ENCODE measurements around the gene CENPM. TPM values are rescaled to one million over a fixed set of nuclear protein-coding genes. Genes with fewer than 3 reads are reported as not detected.

Gene CENPM
- total RNA-seq, 2 donors from 2014 or later = 28.5 to 43.1 TPM

GRCh38 chr22:41975299-41976069, 28.5 kb upstream of the CENPM start:
- H3K36me3 ChIP-seq (ENCODE audit: control insufficient read depth, insufficient read depth, low read length) = no peaks in the 10 kb centered on the region
- no peaks in the 10 kb centered on the region for H3K36me3 Mint-ChIP-seq (ENCODE audit: low read depth)
- peaks cover 6% of the 10 kb centered on the region for H3K4me1 Mint-ChIP-seq
- no peaks in the 10 kb centered on the region for H3K4me1 ChIP-seq (ENCODE audit: control insufficient read depth, insufficient read depth, low read length)
- TF ChIP-seq CTCF (conservative IDR thresholded peaks at IDR 0.05) = no peak
- no peak for DNase-seq
- no peak overlapping the region for H3K27ac Mint-ChIP-seq
- no peaks in the 10 kb centered on the region for H3K9me3 Mint-ChIP-seq
- H3K27me3 Mint-ChIP-seq (ENCODE audit: insufficient read depth) = peaks cover 74% of the 10 kb centered on the region
- H3K4me3 ChIP-seq (ENCODE audit: low read length) = no peak overlapping the region
- no peak overlapping the region for H3K27ac ChIP-seq (ENCODE audit: low read depth, low read length)
- peak overlapping the region; percentile 60 for H3K4me3 Mint-ChIP-seq
- WGBS, 2 experiments (ENCODE audit: insufficient coverage in 1 of 2, insufficient read length in 1 of 2) = 71 to 83% methylated on average over 10 to 12 of the region's 12 CpGs
- H3K9ac ChIP-seq (ENCODE audit: extremely low read depth, low read length, poor library complexity, severe bottlenecking) = no peak overlapping the region
- no peaks in the 10 kb centered on the region for H3K9me3 ChIP-seq (ENCODE audit: control insufficient read depth, low read length)
- peaks cover 53% of the 10 kb centered on the region for H3K27me3 ChIP-seq (ENCODE audit: control insufficient read depth, insufficient read depth, low read length, poor library complexity, severe bottlenecking)

- Mint-ChIP-seq H3K4me1 (peaks cover 6% of the 10 kb centered on the region), H3K4me3 (no peak overlapping the region), H3K27me3 (ENCODE audit: insufficient read depth) (peaks cover 74% of the 10 kb centered on the region), H3K27ac (no peak overlapping the region), H3K9me3 (no peaks in the 10 kb centered on the region), H3K36me3 (ENCODE audit: low read depth) (no peaks in the 10 kb centered on the region)
- no peak for TF ChIP-seq CTCF (conservative IDR thresholded peaks at IDR 0.05)
- peaks cover 53% of the 10 kb centered on the region for H3K27me3 ChIP-seq (ENCODE audit: control insufficient read depth, insufficient read depth, low read length, poor library complexity, severe bottlenecking)
- H3K9ac ChIP-seq (ENCODE audit: extremely low read depth, low read length, poor library complexity, severe bottlenecking) = no peak overlapping the region
- no peaks in the 10 kb centered on the region for H3K36me3 ChIP-seq (ENCODE audit: control insufficient read depth, insufficient read depth, low read length)
- no peaks in the 10 kb centered on the region for H3K4me1 ChIP-seq (ENCODE audit: control insufficient read depth, insufficient read depth, low read length)
- no peak for DNase-seq
- H3K27ac ChIP-seq (ENCODE audit: low read depth, low read length) = no peak overlapping the region
- H3K9me3 ChIP-seq (ENCODE audit: control insufficient read depth, low read length) = no peaks in the 10 kb centered on the region
- WGBS, 2 experiments (ENCODE audit: insufficient coverage in 1 of 2, insufficient read length in 1 of 2) = 89 to 100% methylated on average over 1 to 9 of the region's 10 CpGs
- H3K4me3 ChIP-seq (ENCODE audit: low read length) = no peak overlapping the region
These were observed 27.8 kb upstream of the CENPM start for GRCh38 chr22:41974691-41975290.

- no peaks in the 10 kb centered on the region for H3K36me3 ChIP-seq (ENCODE audit: control insufficient read depth, insufficient read depth, low read length)
- H3K4me3 ChIP-seq (ENCODE audit: low read length) = no peak overlapping the region
- no peak for TF ChIP-seq CTCF (conservative IDR thresholded peaks at IDR 0.05)
- H3K27me3 ChIP-seq (ENCODE audit: control insufficient read depth, insufficient read depth, low read length, poor library complexity, severe bottlenecking) = peaks cover 32% of the 10 kb centered on the region
- Mint-ChIP-seq H3K27me3 (ENCODE audit: insufficient read depth) (peaks cover 49% of the 10 kb centered on the region), H3K4me3 (no peak overlapping the region), H3K36me3 (ENCODE audit: low read depth) (no peaks in the 10 kb centered on the region), H3K27ac (no peak overlapping the region), H3K4me1 (peaks cover 7% of the 10 kb centered on the region), H3K9me3 (peaks cover 2% of the 10 kb centered on the region)
- peaks cover 3% of the 10 kb centered on the region for H3K4me1 ChIP-seq (ENCODE audit: control insufficient read depth, insufficient read depth, low read length)
- WGBS, 2 experiments (ENCODE audit: insufficient coverage in 1 of 2, insufficient read length in 1 of 2) = 90% methylated on average over 2 to 11 of the region's 11 CpGs
- H3K9ac ChIP-seq (ENCODE audit: extremely low read depth, low read length, poor library complexity, severe bottlenecking) = no peak overlapping the region
- no peak for DNase-seq
- no peak overlapping the region for H3K27ac ChIP-seq (ENCODE audit: low read depth, low read length)
- H3K9me3 ChIP-seq (ENCODE audit: control insufficient read depth, low read length) = peaks cover under 1% of the 10 kb centered on the region
These were observed 24.5 kb upstream of the CENPM start for GRCh38 chr22:41971431-41971830.
